ENCODE data around the gene IFI27L1.

IFI27L1 gene

GRCh38 chr14:94080621-94081385, at the start of gene IFI27L1, which contains the start of gene DDX24:
TSS of gene IFI27L1 (plus strand) at chr14:94081310. CDS start at chr14:94096938, 15,628 bp downstream.
TSS of gene DDX24 (minus strand) at chr14:94081202. CDS start at chr14:94079742, 1,460 bp downstream.
- DNase-seq (ENCODE audit: low read depth in 2 of 2, low spot score in 1 of 2), result peak; percentile 92 to 93

- DNase-seq (ENCODE audit: low read depth in 2 of 2, low spot score in 1 of 2), result no peak
These were observed 49.2 kb upstream of the IFI27L1 start for GRCh38 chr14:94031883-94032279.

- no peak for DNase-seq (ENCODE audit: low read depth in 2 of 2, low spot score in 1 of 2)
These were observed 46.2 kb upstream of the IFI27L1 start for GRCh38 chr14:94034886-94035285.

GRCh38 chr14:94036313-94037167, 44.6 kb upstream of the IFI27L1 start:
- DNase-seq (ENCODE audit: low read depth in 2 of 2, low spot score in 1 of 2), result peak; percentile 31 to 64

- no peak for DNase-seq (ENCODE audit: low read depth in 2 of 2, low spot score in 1 of 2)
These were observed 43.2 kb upstream of the IFI27L1 start for GRCh38 chr14:94037954-94038353.

- DNase-seq (ENCODE audit: low read depth in 2 of 2, low spot score in 1 of 2), result no peak
These were observed 42.6 kb upstream of the IFI27L1 start for GRCh38 chr14:94038510-94038909.

- no peak for DNase-seq (ENCODE audit: low read depth in 2 of 2, low spot score in 1 of 2)
These were observed 42.0 kb upstream of the IFI27L1 start for GRCh38 chr14:94038921-94039629.

- DNase-seq (ENCODE audit: low read depth in 2 of 2, low spot score in 1 of 2), result no peak
These were observed 40.9 kb upstream of the IFI27L1 start for GRCh38 chr14:94040247-94040646.

- DNase-seq (ENCODE audit: low read depth in 2 of 2, low spot score in 1 of 2), result no peak
These were observed 40.3 kb upstream of the IFI27L1 start for GRCh38 chr14:94040796-94041195.

GRCh38 chr14:94041551-94042346, 39.4 kb upstream of the IFI27L1 start:
- no peak for DNase-seq (ENCODE audit: low read depth in 2 of 2, low spot score in 1 of 2)

GRCh38 chr14:94042433-94043091, 38.5 kb upstream of the IFI27L1 start:
- DNase-seq (ENCODE audit: low read depth in 2 of 2, low spot score in 1 of 2), result no peak

- no peak for DNase-seq (ENCODE audit: low read depth in 2 of 2, low spot score in 1 of 2)
These were observed 37.9 kb upstream of the IFI27L1 start for GRCh38 chr14:94043111-94043755.

GRCh38 chr14:94043756-94044475, 37.2 kb upstream of the IFI27L1 start:
- no peak for DNase-seq (ENCODE audit: low read depth in 2 of 2, low spot score in 1 of 2)

GRCh38 chr14:94044476-94045091, 36.5 kb upstream of the IFI27L1 start:
- no peak for DNase-seq (ENCODE audit: low read depth in 2 of 2, low spot score in 1 of 2)

GRCh38 chr14:94045101-94045500, 36.0 kb upstream of the IFI27L1 start:
- no peak for DNase-seq (ENCODE audit: low read depth in 2 of 2, low spot score in 1 of 2)

GRCh38 chr14:94045563-94046345, 35.4 kb upstream of the IFI27L1 start:
- no peak for DNase-seq (ENCODE audit: low read depth in 2 of 2, low spot score in 1 of 2)

GRCh38 chr14:94046696-94047250, 34.3 kb upstream of the IFI27L1 start:
- DNase-seq (ENCODE audit: low read depth in 2 of 2, low spot score in 1 of 2), result no peak
